IMR-90 (cell line): ENCODE results near the gene NMT1. TPM values are rescaled to one million over a fixed set of nuclear protein-coding genes. Genes with fewer than 3 reads are reported as not detected.

Source experiments
- ATAC-seq: fragments of 200-7000 bp; cut with Tn5 transposase; 2 replicates; pipeline ENCODE4 v1.9.1; 2020; ENCODE audit warnings: low read depth, mild to moderate bottlenecking, moderate library complexity
- BruUV-seq: library from RNA; stranded (reverse); fragments of 400-500 nt; replicated peaks from 2 replicates; lab custom pipeline; 2021; lab: Mats Ljungman, UMichigan
- CTCF ChIA-PET: fragments of 300-600 bp; formaldehyde crosslinking; extraction: SDS; loops from one replicate; lab custom pipeline; 2021; ENCODE audit warnings: antibody characterized with exemption; lab: Yijun Ruan, JAX
- POLR2A ChIA-PET: fragments of 300-600 bp; sonication (Branson Sonifier 250); formaldehyde crosslinking; loops from one replicate; lab custom pipeline; 2022; ENCODE audit warnings: antibody characterized with exemption; ENCODE audit not compliant: unreplicated experiment; lab: Charles Lee
- DNase-seq: peaks from one replicate; pipeline ENCODE4 v3.0.0; 2013
- H2AFZ ChIP-seq: replicated peaks from 2 replicates; pipeline ENCODE3; 2013; ENCODE audit warnings: low read length, mild to moderate bottlenecking; ENCODE audit not compliant: poor library complexity
- H2AK5ac ChIP-seq: 2 replicates; pipeline ENCODE4 v1.6.1; 2013; ENCODE audit warnings: low read depth, low read length, inconsistent platforms
- H2AK9ac ChIP-seq: replicated peaks from 2 replicates; pipeline ENCODE3; 2013; ENCODE audit warnings: mild to moderate bottlenecking, low read depth, low read length, moderate library complexity; ENCODE audit not compliant: poor library complexity
- H2BK120ac ChIP-seq: 2 replicates; pipeline ENCODE4 v1.6.1; 2013; ENCODE audit warnings: low read depth, low read length, inconsistent platforms
- H2BK15ac ChIP-seq: 3 replicates; pipeline ENCODE4 v1.6.1; 2013; ENCODE audit warnings: low read depth, low read length, inconsistent platforms
- H2BK20ac ChIP-seq: 2 replicates; pipeline ENCODE4 v1.6.1; 2013; ENCODE audit warnings: low read depth, mild to moderate bottlenecking, inconsistent platforms, low read length, moderate library complexity
- H2BK5ac ChIP-seq: 2 replicates; pipeline ENCODE4 v1.6.1; 2013; ENCODE audit warnings: mild to moderate bottlenecking, low read depth, low read length, inconsistent platforms; ENCODE audit not compliant: poor library complexity, severe bottlenecking
- H3K14ac ChIP-seq: replicated peaks from 2 replicates; pipeline ENCODE4 v1.6.1; 2013; ENCODE audit warnings: low read depth, low read length, inconsistent platforms
- H3K18ac ChIP-seq: 2 replicates; pipeline ENCODE4 v1.6.1; 2013; ENCODE audit warnings: low read depth, low read length, control low read depth
- H3K23ac ChIP-seq: 2 replicates; pipeline ENCODE4 v1.6.1; 2013; ENCODE audit warnings: low read depth, low read length, inconsistent platforms
- H3K27ac ChIP-seq: 2 replicates; pipeline ENCODE4 v1.5.1; 2013; ENCODE audit warnings: mild to moderate bottlenecking, control low read depth, low read length; ENCODE audit not compliant: insufficient read depth
- H3K27me3 ChIP-seq: 2 replicates; pipeline ENCODE4 v1.6.1; 2013; ENCODE audit warnings: low read length; ENCODE audit not compliant: control insufficient read depth, insufficient read depth
- H3K36me3 ChIP-seq: 2 replicates; pipeline ENCODE4 v1.6.1; 2013; ENCODE audit warnings: low read length, mixed read lengths; ENCODE audit not compliant: control insufficient read depth, insufficient read depth
- H3K4ac ChIP-seq: 2 replicates; pipeline ENCODE4 v1.6.1; 2013; ENCODE audit warnings: low read depth, low read length, inconsistent platforms
- H3K4me1 ChIP-seq: 2 replicates; pipeline ENCODE4 v1.6.1; 2013; ENCODE audit warnings: low read length, mixed read lengths; ENCODE audit not compliant: control insufficient read depth, insufficient read depth
- H3K4me2 ChIP-seq: 2 replicates; pipeline ENCODE4 v1.6.1; 2013; ENCODE audit warnings: low read depth, mild to moderate bottlenecking, control low read depth, low read length, moderate library complexity
- H3K4me3 ChIP-seq: 2 replicates; pipeline ENCODE4 v1.5.1; 2013; ENCODE audit warnings: low read depth, mild to moderate bottlenecking, control low read depth, low read length, moderate library complexity; ENCODE audit not compliant: insufficient read depth
- H3K56ac ChIP-seq: 2 replicates; pipeline ENCODE4 v1.6.1; 2013; ENCODE audit warnings: low read length, inconsistent platforms; ENCODE audit not compliant: insufficient read depth; ENCODE audit errors: extremely low read depth
- H3K79me1 ChIP-seq, 2 experiments: 2 replicates each; pipeline ENCODE4 v1.6.1; 2013; ENCODE audit warnings: low read length in 2 of 2, inconsistent platforms in 1 of 2, low read depth in 1 of 2
- H3K9ac ChIP-seq: 2 replicates; pipeline ENCODE4 v1.6.1; 2013; ENCODE audit warnings: low read depth, low read length, control low read depth
- H3K9me1 ChIP-seq: 2 replicates; pipeline ENCODE4 v1.6.1; 2013; ENCODE audit warnings: low read length, inconsistent platforms; ENCODE audit not compliant: insufficient read depth
- H3K9me3 ChIP-seq: 2 replicates; pipeline ENCODE4 v1.6.1; 2013; ENCODE audit warnings: low read length; ENCODE audit not compliant: control insufficient read depth, insufficient read depth
- H4K20me1 ChIP-seq: 2 replicates; pipeline ENCODE4 v1.6.1; 2013; ENCODE audit warnings: low read length, inconsistent platforms; ENCODE audit not compliant: insufficient read depth
- H4K5ac ChIP-seq: 2 replicates; pipeline ENCODE4 v1.6.1; 2013; ENCODE audit warnings: mild to moderate bottlenecking, low read depth, low read length, control low read depth
- H4K8ac ChIP-seq, 2 experiments: 2 replicates each; pipeline ENCODE4 v1.6.1; 2013; ENCODE audit warnings: low read depth in 2 of 2, low read length in 2 of 2, control low read depth in 1 of 2, inconsistent platforms in 1 of 2
- H4K91ac ChIP-seq: 2 replicates; pipeline ENCODE4 v1.6.1; 2013; ENCODE audit warnings: low read depth, low read length, inconsistent platforms; ENCODE audit not compliant: insufficient read depth
- NFE2L2 ChIP-seq: fragments of 150-350 bp; IDR thresholded peaks from 2 replicates; pipeline ENCODE4 v1.6.1; 2016; ENCODE audit warnings: low read depth, mild to moderate bottlenecking, low read length
- POLR2A ChIP-seq: IDR thresholded peaks from 2 replicates; pipeline ENCODE4 v1.6.1; 2012; ENCODE audit warnings: mild to moderate bottlenecking, low read depth, low read length
- SMC3 ChIP-seq: fragments of 150-350 bp; IDR thresholded peaks from 2 replicates; pipeline ENCODE4 v1.6.1; 2016; ENCODE audit warnings: low read depth, mild to moderate bottlenecking, antibody characterized with exemption, low read length, moderate library complexity
- WGBS, 2 experiments: methylation state at CpG; one replicate each; pipeline versions ENCODE4 v1.1.5 to v1.1.7; 2013; ENCODE audit warnings: missing lambda C conversion rate in 2 of 2; ENCODE audit not compliant: insufficient read length in 1 of 2; ENCODE audit errors: extremely low coverage in 2 of 2; 5-methylcytosine and 5-hydroxymethylcytosine counted together
- dilution Hi-C: fragments of 300-500 bp; cut with HindIII; formaldehyde crosslinking; loops from one replicate; pipeline ENCODE4 v1.14.3; 2018; ENCODE audit warnings: low sequenced_read_pairs; ENCODE audit not compliant: unreplicated experiment
- in situ Hi-C: fragments of 300-500 bp; cut with MboI; formaldehyde crosslinking; loops from 3 replicates; pipeline ENCODE4 v1.14.3; 2019; ENCODE audit warnings: low sequenced_read_pairs, inconsistent platforms, mixed read lengths
- intact Hi-C: fragments of 100-400 bp; cut with micrococcal nuclease; formaldehyde crosslinking; loops from 2 replicates; pipeline ENCODE4 v1.10.0; 2022
- polyA plus RNA-seq, 3 experiments: library from polyadenylated mRNA; depleted of rRNA; stranded (reverse); fragments of >200 nt; gene quantifications; 2 replicates each; pipeline ENCODE4 v1.2.3, GENCODE V29; 2012; ENCODE audit warnings: low replicate concordance in 1 of 3
- total RNA-seq: library from RNA; depleted of rRNA; stranded (reverse); fragments of >200 nt; gene quantifications from 2 replicates; pipeline ENCODE4 v1.2.3, GENCODE V29; 2012
- TF ChIP-seq, protein P1 (sequence below): conservative IDR thresholded peaks from 2 replicates; pipeline ENCODE4 v1.5.1; 2012; ENCODE audit warnings: mild to moderate bottlenecking, low read depth, low read length, improper control_type of control experiment

Gene NMT1
- total and polyA plus RNA-seq, 2 of the 4 experiments (the other 2 are of a cell fraction), result 38.0 to 60.6 TPM

DNA sequence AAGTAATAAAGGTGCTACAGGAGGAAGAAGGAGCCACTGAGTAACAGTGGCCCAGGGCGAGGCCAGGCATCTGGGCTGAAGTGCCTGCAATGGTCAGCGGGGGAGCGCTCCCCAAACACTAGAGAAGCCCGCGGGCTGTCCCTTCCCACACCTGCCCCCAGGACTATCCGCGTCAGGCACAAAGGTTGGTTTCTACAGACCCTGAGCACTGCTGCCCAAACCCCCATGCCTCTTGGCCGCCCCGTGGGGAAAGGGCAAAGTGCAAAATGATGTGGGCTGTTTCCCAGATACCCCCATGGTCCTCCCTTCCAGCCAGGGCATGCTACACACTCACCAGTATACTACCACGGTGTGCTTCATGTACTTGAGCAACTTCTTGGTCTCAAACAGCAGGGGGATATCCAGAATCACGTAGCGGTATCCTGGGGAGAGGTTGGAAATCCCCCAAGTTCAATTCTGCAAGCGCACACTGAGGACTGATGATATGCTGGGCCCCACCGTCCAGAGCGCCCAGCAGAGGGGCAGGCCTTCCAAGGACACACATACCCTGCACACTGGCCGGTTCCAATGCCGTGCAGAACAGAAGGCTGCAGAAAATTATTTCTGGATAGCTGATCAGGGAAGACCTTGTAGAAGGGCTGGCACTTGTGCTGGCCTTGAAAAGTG lies 31.2 kb upstream of the NMT1 start:
- no peak overlapping the region for H3K4me3 ChIP-seq
- no peak overlapping the region for H3K4me2 ChIP-seq
- H3K79me1 ChIP-seq, result peaks cover 2 to 16% of the 10 kb centered on the region in 2 experiments; a peak in 2 of 4 replicates
- H3K4me1 ChIP-seq, result peaks cover 17% of the 10 kb centered on the region; the same call in 1 of the 2 replicates
- no peak overlapping the region for H3K18ac ChIP-seq
- no peak overlapping the region for H2AK9ac ChIP-seq
- BruUV-seq, result no TSS peak
- no peak overlapping the region for H3K9ac ChIP-seq
- H3K27me3 ChIP-seq, result no peaks in the 10 kb centered on the region
- dilution Hi-C loops, result no loop called here
- H3K9me1 ChIP-seq, result peaks cover 6% of the 10 kb centered on the region; the same call in 1 of the 2 replicates
- H4K5ac ChIP-seq, result no peak overlapping the region
- H3K36me3 ChIP-seq, result peaks cover 46% of the 10 kb centered on the region
- no peak for TF ChIP-seq POLR2A
- TF ChIP-seq NFE2L2, result no peak
- TF ChIP-seq SMC3, result no peak
- TF ChIP-seq, protein P1, sequence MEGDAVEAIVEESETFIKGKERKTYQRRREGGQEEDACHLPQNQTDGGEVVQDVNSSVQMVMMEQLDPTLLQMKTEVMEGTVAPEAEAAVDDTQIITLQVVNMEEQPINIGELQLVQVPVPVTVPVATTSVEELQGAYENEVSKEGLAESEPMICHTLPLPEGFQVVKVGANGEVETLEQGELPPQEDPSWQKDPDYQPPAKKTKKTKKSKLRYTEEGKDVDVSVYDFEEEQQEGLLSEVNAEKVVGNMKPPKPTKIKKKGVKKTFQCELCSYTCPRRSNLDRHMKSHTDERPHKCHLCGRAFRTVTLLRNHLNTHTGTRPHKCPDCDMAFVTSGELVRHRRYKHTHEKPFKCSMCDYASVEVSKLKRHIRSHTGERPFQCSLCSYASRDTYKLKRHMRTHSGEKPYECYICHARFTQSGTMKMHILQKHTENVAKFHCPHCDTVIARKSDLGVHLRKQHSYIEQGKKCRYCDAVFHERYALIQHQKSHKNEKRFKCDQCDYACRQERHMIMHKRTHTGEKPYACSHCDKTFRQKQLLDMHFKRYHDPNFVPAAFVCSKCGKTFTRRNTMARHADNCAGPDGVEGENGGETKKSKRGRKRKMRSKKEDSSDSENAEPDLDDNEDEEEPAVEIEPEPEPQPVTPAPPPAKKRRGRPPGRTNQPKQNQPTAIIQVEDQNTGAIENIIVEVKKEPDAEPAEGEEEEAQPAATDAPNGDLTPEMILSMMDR, result no peak
- no peak overlapping the region for H3K4ac ChIP-seq
- no peak overlapping the region for H3K23ac ChIP-seq
- H3K27ac ChIP-seq, result no peak overlapping the region
- ChIA-PET CTCF (no interaction called here), POLR2A (no interaction called here)
- no peak overlapping the region for H2BK15ac ChIP-seq
- H2BK20ac ChIP-seq, result no peak overlapping the region
- no peak overlapping the region for H3K14ac ChIP-seq
- in situ Hi-C loops, result no loop called here
- H4K91ac ChIP-seq, result no peak overlapping the region
- H2AFZ ChIP-seq, result peak overlapping the region; percentile 32
- no peaks in the 10 kb centered on the region for H3K9me3 ChIP-seq
- no peak overlapping the region for H2BK120ac ChIP-seq
- intact Hi-C loops, result no loop called here
- H3K56ac ChIP-seq, result no peak overlapping the region
- H4K8ac ChIP-seq, result no peak overlapping the region
- DNase-seq, result no peak
- WGBS, 2 experiments, result 90% methylated on average over 2 of the region's 17 CpGs; no CpG with 5 or more reads in 1 of the 2 experiments
- no peak overlapping the region for H2BK5ac ChIP-seq
- ATAC-seq, result no peak
- H2AK5ac ChIP-seq, result no peak overlapping the region
- peaks cover 8% of the 10 kb centered on the region; the same call in 1 of the 2 replicates for H4K20me1 ChIP-seq
